Measurements from ENCODE around the gene UBN1. TPM values are rescaled to one million over a fixed set of nuclear protein-coding genes. Genes with fewer than 3 reads are reported as not detected.

The UBN1 gene
- total and polyA plus RNA-seq, 2 donors (not counting 3 experiments of a cell fraction or from before 2014, with no cell fraction given) = 26.0 to 44.8 TPM

GRCh38 chr16:4868026-4868425 lies 20.7 kb downstream of the UBN1 start:
- DNase-seq (ENCODE audit: low read depth, low spot score) = no peak
- dilution Hi-C loops (cut with MboI; ENCODE audit: extremely low pct_ligation_motif_present, low sequenced_read_pairs) (no loop called here), intact Hi-C loops (cut with micrococcal nuclease) (no loop called here)
- H3K27ac ChIP-seq (ENCODE audit: insufficient read depth, low read depth, low read length) = no peak overlapping the region
- peaks cover 7 to 27% of the 10 kb centered on the region in 2 experiments for H3K36me3 ChIP-seq (ENCODE audit: control insufficient read depth in 2 of 2, extremely low read depth in 1 of 2, insufficient read depth in 2 of 2, low read length in 2 of 2)
- ChIA-PET POLR2A (no interaction called here), CTCF (no interaction called here)
- H3K79me2 ChIP-seq (ENCODE audit: control insufficient read depth, insufficient read depth, low read length) = peaks cover 62% of the 10 kb centered on the region
- BruUV-seq (replicated peaks) = no TSS peak
- no peaks in the 10 kb centered on the region for H3K9me1 ChIP-seq (replicated peaks; ENCODE audit: control insufficient read depth, extremely low read depth, insufficient read depth, low read length)
- no peak overlapping the region for H3K9ac ChIP-seq (replicated peaks; ENCODE audit: extremely low read depth, insufficient read depth, low read length)
- no peak overlapping the region for H3K4me3 ChIP-seq (replicated peaks in 1 of 3; ENCODE audit: insufficient read depth in 1 of 3, low read depth in 1 of 3, low read length in 3 of 3)
- TF ChIP-seq GATA2 (IDR thresholded peaks at IDR 0.05; ENCODE audit: insufficient read depth, insufficient read length, low read depth, low read length) (no peak), JUN (IDR thresholded peaks at IDR 0.05; ENCODE audit: borderline replicate concordance, insufficient read depth, insufficient read length, low read depth) (no peak), EZH2 (IDR thresholded peaks at IDR 0.05; ENCODE audit: borderline replicate concordance, low read depth, low read length, severe bottlenecking) (no peak), POLR2AphosphoS5 (IDR thresholded peaks at IDR 0.05; ENCODE audit: insufficient read depth, low read depth, low read length) (no peak), FOS (IDR thresholded peaks at IDR 0.05; ENCODE audit: borderline replicate concordance, insufficient read depth, low read length) (no peak), MYC (IDR thresholded peaks at IDR 0.05; ENCODE audit: low read depth, low read length) (no peak), POLR2A (IDR thresholded peaks at IDR 0.05; ENCODE audit: low read depth, low read length) (no peak)
- TF ChIP-seq, protein P1, sequence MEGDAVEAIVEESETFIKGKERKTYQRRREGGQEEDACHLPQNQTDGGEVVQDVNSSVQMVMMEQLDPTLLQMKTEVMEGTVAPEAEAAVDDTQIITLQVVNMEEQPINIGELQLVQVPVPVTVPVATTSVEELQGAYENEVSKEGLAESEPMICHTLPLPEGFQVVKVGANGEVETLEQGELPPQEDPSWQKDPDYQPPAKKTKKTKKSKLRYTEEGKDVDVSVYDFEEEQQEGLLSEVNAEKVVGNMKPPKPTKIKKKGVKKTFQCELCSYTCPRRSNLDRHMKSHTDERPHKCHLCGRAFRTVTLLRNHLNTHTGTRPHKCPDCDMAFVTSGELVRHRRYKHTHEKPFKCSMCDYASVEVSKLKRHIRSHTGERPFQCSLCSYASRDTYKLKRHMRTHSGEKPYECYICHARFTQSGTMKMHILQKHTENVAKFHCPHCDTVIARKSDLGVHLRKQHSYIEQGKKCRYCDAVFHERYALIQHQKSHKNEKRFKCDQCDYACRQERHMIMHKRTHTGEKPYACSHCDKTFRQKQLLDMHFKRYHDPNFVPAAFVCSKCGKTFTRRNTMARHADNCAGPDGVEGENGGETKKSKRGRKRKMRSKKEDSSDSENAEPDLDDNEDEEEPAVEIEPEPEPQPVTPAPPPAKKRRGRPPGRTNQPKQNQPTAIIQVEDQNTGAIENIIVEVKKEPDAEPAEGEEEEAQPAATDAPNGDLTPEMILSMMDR (IDR thresholded peaks at IDR 0.05; ENCODE audit: extremely low read depth in 1 of 2, insufficient read depth in 1 of 2, low read depth in 1 of 2, low read length in 2 of 2) = no peak
- TF ChIP-seq, protein P2, sequence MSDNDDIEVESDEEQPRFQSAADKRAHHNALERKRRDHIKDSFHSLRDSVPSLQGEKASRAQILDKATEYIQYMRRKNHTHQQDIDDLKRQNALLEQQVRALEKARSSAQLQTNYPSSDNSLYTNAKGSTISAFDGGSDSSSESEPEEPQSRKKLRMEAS (IDR thresholded peaks at IDR 0.05; ENCODE audit: insufficient read depth, insufficient read length) = no peak
- no peaks in the 10 kb centered on the region for H4K20me1 ChIP-seq (replicated peaks; ENCODE audit: control insufficient read depth, extremely low read depth, insufficient read depth, low read length)
- H3K27me3 ChIP-seq (ENCODE audit: control insufficient read depth in 2 of 2, insufficient read depth in 2 of 2, low read length in 2 of 2) = no peaks in the 10 kb centered on the region
- no peak overlapping the region for H3K4me2 ChIP-seq (ENCODE audit: insufficient read depth, low read length)
- H2AFZ ChIP-seq (ENCODE audit: low read depth, low read length) = no peak overlapping the region
- no peaks in the 10 kb centered on the region for H3K4me1 ChIP-seq (ENCODE audit: control insufficient read depth, extremely low read depth, insufficient read depth, low read length)
- FAIRE-seq = no peak
- no peaks in the 10 kb centered on the region for H3K9me3 ChIP-seq (replicated peaks; ENCODE audit: control insufficient read depth, insufficient read depth, low read length)

All from endothelial cell of umbilical vein (primary cell).